RWPE1 (cell line): Measurements from ENCODE around the gene HDHD3.
A peak's percentile ranks its signal among the peaks of the same experiment; 100 is the strongest.
"Not testable (repeated sequence)": the region's sequence is repeated elsewhere in the genome, so short reads cannot be mapped to it uniquely, and the experiment has no call there.

Experiments used
- CTCF ChIA-PET: fragments of 350-600 bp; sonication (Branson Sonifier 250); formaldehyde crosslinking; extraction: SDS; loops from one replicate; lab custom pipeline; 2021; lab: Yijun Ruan, JAX
- POLR2A ChIA-PET: fragments of 400-600 bp; formaldehyde crosslinking; extraction: SDS; loops from one replicate; lab custom pipeline; 2020; ENCODE audit warnings: antibody characterized with exemption; ENCODE audit not compliant: low non-redundant PET; lab: Yijun Ruan, JAX
- DNase-seq: peaks from one replicate; pipeline ENCODE4 v3.0.0; 2012; ENCODE audit warnings: low spot score
- H3K27ac ChIP-seq: fragments of 450-650 bp; 2 replicates; pipeline ENCODE4 v1.5.1; 2017
- CTCF ChIP-seq: fragments of 450-650 bp; conservative IDR thresholded peaks from 2 replicates; pipeline ENCODE4 v1.5.1; 2017; ENCODE audit warnings: low read depth, mild to moderate bottlenecking

HDHD3 gene

GRCh38 chr9:113410207-113410864, 33.5 kb upstream of the HDHD3 start, which contains the start of the genes C9orf43 and POLE3:
C9orf43 (plus strand) TSS chr9:113410747; CDS start chr9:113413494, 2,747 bp downstream.
POLE3 (minus strand) TSS chr9:113410675; CDS start chr9:113410293, 382 bp downstream.
- H3K27ac ChIP-seq, result peak within 1 kb of the TSS; percentile 95
- TF ChIP-seq CTCF, result no peak
- CTCF ChIA-PET, result interaction anchor here (0.5 to 1.9 kb wide), 9 partner anchors 9 to 1234 kb away, joined by 3 to 8 read pairs (median 4); partner anchors contain the start of gene ALAD

GRCh38 chr9:113409883-113410206, 33.1 kb upstream of the HDHD3 start:
- POLR2A ChIA-PET, result interaction anchor here (0.6 to 1.2 kb wide), 7 partner anchors 11 to 134 kb away, joined by 3 to 20 read pairs (median 4); partner anchors contain the start of genes CDC26, HDHD3, PRPF4 and RNF183

More at GRCh38 chr9:113410207-113410864, 33.5 kb upstream of the HDHD3 start, which contains the start of the genes C9orf43 and POLE3:
- DNase-seq, result peak; percentile 99
- POLR2A ChIA-PET, result interaction anchor here (0.6 to 1.2 kb wide), 10 partner anchors 12 to 156 kb away, joined by 3 to 20 read pairs (median 4); partner anchors contain the start of genes CDC26, HDHD3, PRPF4 and RNF183

GRCh38 chr9:113409481-113409880, 32.7 kb upstream of the HDHD3 start:
- no peak for DNase-seq
- ChIA-PET CTCF (interaction anchor here (0.7 to 1.9 kb wide), 6 partner anchors 8 to 248 kb away, joined by 3 to 8 read pairs (median 4); no protein-coding TSS in a partner anchor), POLR2A (interaction anchor here (0.6 to 1.2 kb wide), 6 partner anchors 11 to 169 kb away, joined by 3 to 20 read pairs (median 6); partner anchors contain the start of genes HDHD3, RNF183 and WDR31)
- peak overlapping the region; percentile 95 for H3K27ac ChIP-seq
- TF ChIP-seq CTCF, result no peak

More at GRCh38 chr9:113409883-113410206, 33.1 kb upstream of the HDHD3 start:
- H3K27ac ChIP-seq, result peak overlapping the region; percentile 95
- CTCF ChIA-PET, result interaction anchor here (0.5 to 1.9 kb wide), 9 partner anchors 8 to 248 kb away, joined by 3 to 8 read pairs (median 4); partner anchors contain the start of gene ALAD
- DNase-seq, result no peak
- TF ChIP-seq CTCF, result no peak

GRCh38 chr9:113406873-113407511, 30.2 kb upstream of the HDHD3 start:
- CTCF ChIA-PET, result interaction anchor here (0.6 to 1.4 kb wide), 4 partner anchors 96 to 472 kb away, joined by 3 to 4 read pairs (median 4); partner anchors contain the start of genes CDC26 and PRPF4
- H3K27ac ChIP-seq, result peak overlapping the region; percentile 46
- DNase-seq, result peak; percentile 65
- peak; percentile 97 for TF ChIP-seq CTCF
- POLR2A ChIA-PET, result interaction anchor here (0.7 kb wide), 1 partner anchor 129 kb away, joined by 3 read pairs; no protein-coding TSS in a partner anchor

- ChIA-PET CTCF (interaction anchor here (0.6 to 1.4 kb wide), 4 partner anchors 95 to 472 kb away, joined by 3 to 4 read pairs (median 4); no protein-coding TSS in a partner anchor), POLR2A (interaction anchor here (0.5 to 0.7 kb wide), 2 partner anchors 30 to 129 kb away, joined by 3 read pairs; no protein-coding TSS in a partner anchor)
- H3K27ac ChIP-seq, result peak overlapping the region; percentile 46
- DNase-seq, result not testable (repeated sequence)
Observed at GRCh38 chr9:113406353-113406752, 29.6 kb upstream of the HDHD3 start.

GRCh38 chr9:113403646-113404045, 26.9 kb upstream of the HDHD3 start:
- no peak overlapping the region for H3K27ac ChIP-seq
- DNase-seq, result no peak
- TF ChIP-seq CTCF, result no peak
- ChIA-PET POLR2A (interaction anchor here (0.7 kb wide), 1 partner anchor 258 kb away, joined by 12 read pairs; no protein-coding TSS in a partner anchor), CTCF (no interaction called here)
